UCSD-AML1 (cell line): ENCODE data around the gene AGT.
"Not testable (repeated sequence)": the region's sequence is repeated elsewhere in the genome, so short reads cannot be mapped to it uniquely, and the experiment has no call there.

ENCODE experiments used
- DNase-seq: peaks from one replicate; lab custom pipeline; 2025; ENCODE audit not compliant: unreplicated experiment; lab: John Stamatoyannopoulos, UW

Gene AGT

DNA sequence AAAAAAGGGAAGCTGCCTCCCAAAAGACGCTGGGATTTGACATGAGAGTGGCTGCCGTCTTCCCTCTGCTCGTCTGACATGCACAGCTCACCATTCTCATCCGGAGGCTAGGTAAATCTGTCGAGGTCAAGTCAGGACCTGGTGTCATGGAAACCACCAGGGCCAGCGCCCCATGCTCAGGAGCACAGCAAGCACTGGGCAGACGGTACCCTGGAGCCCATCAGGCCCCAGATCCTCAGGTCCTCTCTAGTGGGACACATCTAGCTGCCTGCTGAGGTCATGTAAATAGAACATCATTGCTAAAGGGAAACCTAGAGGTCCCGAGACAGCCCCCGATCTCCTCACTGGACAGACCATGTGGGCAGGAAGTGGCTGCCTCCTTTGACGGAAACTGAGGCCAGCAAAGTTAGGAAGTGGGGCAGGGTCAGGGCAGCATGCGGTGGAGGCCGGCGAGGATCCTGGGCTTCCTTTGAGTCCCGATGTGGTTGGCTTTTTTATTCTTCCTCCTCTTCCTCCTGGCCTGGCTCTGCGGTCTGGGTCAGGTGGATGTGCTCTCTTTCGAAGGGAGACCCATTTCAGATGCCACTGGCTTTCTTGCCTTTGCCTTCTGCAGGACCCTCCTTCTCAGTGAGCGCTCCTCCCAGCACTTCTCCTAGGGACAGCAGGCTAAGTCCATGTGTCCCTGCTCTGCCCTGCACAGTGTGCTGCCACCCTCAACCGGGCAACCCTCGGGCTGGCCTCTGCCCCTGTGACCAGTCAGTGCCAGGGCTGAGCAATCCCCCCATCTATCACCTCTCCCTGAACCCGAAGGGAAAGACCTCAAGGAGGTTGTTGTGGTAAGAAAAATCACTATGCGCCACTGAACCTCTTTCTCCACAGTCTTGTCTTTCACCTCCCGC, 5.9 kb downstream of the AGT start:
- peak; percentile 74 for DNase-seq

DNA sequence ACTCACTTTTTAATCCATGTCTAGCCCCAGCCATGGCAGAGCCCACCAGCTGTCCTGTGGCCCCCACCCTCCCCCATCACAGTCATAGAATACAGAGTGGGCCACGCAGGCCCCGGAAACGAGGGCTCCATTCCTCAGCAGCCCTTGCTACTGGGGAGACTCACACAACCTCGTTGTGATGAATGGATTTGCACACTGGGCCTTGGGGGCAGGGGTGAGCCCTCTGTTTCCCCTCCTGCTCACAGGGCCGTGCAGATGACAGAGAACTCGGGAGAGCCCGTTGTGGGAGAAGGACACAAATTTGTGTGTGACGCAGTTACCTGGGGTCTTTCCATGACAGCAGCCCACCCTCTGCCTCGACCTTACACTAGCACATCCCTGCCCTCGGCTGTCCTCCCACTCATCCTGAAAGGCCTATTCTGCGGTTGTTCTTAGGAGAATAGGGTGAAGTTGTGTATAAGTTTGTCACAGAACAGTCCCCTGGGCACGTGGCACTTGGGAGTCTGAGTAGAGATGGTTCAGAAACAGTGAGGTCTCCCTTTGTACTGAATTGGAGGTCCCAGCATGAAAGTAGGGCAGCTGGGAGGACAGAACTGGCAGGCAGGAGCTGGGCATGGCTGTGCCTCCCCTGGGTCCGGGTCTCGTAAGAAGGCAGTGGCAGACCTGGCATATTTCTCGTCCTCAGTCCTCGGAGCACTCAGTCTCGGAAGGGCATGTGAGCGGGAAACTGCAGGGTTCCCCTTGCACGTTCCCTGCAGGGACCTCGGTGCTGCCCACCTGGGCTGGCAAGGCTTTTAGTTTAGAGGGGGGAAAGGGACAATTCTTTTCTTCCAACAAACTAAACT, 6.8 kb downstream of the AGT start:
- no peak for DNase-seq

DNA sequence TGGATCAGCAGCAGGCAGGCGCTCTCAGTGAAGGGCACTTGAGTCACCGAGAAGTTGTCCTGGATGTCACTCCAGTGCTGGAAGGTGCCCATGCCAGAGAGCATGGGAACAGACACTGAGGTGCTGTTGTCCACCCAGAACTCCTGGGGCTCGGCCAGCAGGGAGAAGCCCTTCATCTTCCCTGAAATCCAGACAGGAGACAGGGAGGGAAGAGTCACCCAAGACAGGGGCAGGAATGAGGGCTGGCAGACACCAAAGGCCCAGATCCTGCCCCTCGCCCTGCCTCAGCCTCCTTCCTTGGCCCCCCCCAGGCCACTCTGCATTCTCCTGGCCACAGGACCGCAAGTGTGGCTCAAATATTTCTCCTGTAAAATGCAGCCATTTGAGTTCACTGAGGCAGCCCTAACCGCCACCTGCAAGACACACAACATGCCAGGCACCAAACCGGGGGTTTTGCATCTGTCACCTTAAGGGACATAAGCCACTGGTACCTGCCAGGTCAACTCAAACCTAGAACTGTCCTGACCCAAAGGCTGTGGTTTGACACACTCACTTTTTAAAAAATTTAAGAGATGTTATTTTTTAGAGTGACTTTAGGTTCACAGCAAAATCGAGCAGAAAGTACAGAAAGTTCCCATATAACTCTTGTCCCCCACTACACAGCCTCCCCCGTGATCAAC, 7.8 kb downstream of the AGT start:
- DNase-seq = no peak

DNA sequence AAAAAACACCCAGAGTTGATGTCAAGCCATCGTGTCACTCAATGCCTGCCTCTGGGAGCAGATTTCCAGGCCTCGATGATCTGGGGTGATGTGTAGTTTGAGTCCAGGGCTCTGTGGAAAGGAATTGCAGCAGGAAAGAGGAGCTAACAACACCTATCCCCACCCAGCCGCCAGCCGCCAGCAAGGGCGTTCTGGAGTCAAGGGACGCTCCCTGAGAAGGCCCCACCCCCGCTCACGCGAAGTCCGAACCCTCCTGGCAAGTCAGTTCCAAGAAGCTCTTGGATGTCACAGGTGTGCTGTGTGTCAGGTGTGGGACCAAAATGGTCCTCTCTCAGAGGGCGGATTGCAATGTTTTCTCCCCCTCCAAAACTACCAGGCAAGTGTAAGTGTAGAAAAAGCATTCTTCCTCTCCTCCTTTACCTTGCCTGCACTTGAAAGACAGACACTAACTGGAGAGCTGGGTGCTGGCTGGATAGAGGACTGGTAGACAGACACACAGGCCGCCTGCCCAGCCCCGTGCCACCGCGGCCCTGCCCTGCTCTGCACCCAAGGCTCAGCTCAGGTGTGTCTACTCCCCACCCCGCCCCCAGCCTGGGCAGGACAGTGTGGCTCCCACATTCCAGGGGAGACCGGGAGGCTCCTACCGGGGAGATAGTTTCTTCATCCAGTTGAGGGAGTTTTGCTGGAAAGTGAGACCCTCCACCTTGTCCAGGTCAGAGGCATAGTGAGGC, 8.5 kb downstream of the AGT start:
- no peak for DNase-seq

DNA sequence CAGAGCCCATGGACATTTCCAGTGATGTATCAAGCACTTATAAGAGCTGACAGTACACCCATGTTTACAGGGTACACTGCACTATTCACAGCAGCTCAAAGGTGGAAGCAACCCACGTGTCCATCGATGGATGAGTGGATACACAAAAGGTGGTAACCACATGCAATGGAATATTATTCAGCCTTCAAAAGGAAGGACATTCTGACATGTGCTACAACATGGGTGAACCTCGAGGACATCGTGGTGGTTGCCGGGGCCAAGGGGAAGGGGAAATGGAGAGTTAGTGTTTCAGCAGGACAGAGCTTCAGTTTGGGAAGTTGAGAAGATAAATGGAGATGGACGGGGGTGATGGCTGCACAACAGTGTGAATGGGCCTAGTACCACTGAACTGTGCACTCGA, 9.1 kb downstream of the AGT start:
- DNase-seq = no peak

DNA sequence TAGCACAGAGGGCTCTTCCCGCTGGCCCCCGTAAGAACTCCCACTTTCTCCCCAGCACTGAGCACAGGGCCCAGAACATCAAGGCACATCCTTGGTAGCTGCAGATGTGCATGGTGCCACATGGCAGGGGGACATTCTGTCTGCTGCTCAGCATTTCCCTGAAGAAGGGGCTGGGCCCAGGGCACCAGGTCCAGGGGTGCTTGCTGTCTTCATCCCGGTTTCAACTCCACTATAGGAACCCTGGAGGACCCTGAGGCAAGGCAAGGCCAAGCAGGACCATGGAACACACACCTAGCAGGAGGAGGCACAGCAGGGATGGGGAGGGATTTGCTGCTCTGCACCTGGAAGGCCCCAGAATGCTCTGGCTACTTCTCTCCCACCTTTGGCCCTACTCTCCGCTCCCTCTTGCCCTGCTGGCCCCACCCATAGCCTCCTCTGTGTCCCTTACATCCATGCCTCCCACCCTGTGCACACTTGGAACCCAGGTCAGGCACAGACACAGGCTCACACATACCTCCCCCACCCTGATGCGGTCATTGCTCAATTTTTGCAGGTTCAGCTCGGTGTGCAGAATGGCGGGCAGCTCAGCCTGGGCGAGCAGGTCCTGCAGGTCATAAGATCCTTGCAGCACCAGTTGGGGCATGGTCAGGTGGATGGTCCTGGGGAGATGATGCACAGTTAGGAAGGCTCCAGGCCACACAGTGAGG, 10.1 kb downstream of the AGT start:
- DNase-seq = no peak

DNA sequence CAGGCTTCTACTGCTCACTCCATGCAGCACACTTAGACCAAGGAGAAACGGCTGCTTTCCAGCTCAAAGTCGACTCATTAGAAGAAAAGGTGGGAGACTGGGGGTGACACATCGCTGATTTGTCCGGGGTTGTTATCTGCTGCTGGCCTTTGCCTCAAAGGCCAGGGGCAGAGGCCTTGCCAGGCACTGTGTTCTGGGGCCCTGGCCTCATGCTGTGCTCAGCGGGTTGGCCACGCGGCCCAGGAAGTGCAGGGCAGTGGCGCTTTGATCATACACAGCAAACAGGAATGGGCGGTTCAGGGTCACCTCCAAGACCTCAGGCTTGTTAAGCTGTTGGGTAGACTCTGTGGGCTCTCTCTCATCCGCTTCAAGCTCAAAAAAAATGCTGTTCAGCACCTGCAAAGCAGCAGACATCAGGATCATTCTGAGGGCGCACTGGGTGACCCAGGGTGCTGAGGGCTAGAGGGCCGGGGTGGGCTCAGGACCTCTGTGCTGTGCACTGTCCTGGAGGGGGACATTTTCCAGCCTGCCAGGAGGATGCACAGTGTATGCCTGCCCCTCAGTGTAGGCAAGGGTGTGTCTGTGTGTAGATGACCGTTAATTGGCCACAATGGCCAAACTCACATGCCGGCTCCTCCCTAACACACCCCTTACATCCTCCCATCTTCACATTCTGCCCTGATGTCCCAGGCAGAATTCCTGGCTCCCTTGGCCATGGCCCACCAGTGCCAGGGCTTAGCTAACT, 10.8 kb downstream of the AGT start:
- no peak for DNase-seq

DNA sequence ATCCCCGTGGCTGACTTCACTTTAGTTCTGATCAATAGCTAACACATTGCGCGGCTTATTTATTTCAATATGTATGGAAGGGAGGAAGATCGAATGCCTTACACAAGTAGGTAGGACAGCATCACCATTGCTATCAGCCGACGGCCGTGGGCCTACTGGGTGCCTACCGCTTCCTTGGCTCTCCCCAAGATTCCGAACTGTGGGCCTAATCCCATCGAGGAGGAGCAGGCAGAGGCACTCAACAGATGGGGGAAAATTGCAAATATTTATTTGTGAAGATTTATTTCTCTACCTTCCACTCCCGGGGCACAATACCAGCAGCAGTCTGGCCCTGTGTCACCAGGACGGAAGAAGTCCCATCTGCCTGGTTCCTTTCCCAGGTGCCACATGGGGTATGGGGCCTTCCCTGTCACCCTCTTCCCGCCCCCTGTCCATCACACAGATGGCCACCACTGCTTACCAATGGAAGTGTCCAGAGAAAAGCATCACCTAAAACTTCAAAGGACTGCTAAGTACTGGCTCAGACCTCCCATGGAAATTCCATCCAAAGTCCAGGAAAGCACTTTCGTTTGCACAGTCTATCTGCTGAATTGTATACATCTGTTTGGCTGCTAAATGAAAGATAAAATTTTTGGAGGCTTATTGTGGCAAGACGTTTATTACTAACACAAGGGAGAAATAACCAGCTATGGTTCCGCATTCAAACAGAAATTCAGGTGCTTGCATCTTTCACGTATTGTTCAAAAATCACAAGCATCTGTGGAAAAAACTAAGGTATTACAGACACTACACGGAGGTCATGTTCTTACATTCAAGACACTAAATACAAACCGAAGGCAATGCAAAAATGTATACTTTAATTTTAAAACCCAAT, 11.8 kb downstream of the AGT start:
- no peak for DNase-seq

DNA sequence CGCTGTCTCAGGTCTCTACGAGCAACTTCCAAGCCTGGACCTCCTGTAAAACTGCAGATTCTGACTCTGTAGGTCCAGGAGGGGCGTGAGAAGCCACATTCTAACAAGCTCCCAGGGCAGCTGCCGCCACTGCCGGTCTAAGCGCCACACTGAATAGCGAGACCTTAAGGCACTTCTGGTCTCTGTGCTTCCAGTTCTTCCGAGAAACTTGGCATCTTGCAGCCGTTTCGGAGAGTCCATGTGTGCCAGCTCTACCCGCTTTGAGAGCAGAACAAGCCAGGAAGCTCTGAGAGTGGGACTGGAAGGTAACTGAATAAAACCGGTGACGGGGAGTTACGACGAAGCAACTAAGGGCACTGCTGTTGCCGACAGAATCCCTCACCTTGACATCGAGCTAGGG, 12.5 kb downstream of the AGT start:
- DNase-seq = no peak

DNA sequence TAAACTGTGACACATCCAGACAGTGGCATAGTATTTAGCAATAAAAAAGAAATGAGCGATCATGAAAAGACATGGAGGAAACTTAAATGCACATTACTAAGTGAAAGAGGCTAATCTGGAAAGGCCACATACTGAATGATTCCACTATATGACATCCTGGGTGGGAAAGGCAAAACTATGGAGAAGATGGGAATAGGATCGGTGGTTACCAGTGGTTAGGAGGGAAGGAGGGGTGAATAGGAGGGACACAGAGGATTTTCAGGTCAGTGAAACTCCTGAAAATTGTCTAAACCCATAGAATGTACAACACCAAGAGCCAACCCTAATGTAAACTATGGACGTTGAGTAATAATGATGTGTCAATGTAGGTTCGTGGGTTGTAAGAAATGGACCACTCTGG, 13.8 kb downstream of the AGT start:
- DNase-seq = no peak

DNA sequence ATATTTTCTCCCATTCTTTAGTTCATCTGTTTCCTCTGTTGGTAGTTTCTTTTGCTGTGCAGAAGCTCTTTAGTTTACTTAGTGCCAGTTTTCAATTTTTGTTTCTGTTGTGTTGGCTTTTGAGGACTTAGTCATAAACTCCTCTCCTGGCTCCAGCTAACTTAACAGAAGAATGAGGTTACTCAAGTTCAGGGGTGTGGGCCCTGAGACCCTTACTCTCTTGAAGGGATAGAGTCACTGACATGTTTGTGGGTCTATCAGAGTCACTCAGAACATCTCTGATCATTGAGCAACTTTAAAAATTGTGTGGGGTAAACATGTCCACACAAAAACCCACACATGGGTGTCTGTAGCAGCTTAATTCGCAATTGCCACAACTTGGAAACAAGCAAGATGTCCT, 14.2 kb downstream of the AGT start:
- DNase-seq = no peak

DNA sequence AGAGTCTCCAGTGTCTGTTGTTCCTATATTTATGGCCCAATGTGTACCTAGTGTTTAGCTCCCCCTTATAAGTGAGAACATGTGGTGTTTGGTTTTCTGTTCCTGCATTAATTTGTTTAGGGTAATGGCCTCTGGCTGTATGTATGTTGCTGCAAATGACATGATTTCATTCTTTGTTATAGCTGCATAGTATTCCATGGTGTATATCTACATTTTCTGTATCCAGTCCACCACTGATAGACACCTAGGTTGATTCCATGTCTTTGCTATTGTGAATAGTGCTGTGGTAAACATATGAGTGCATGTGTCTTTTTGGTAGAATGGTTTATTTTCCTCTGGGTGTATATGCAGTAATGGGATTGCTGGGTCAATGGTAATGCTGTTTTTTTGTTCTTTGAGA, 15.0 kb downstream of the AGT start:
- DNase-seq = not testable (repeated sequence)

DNA sequence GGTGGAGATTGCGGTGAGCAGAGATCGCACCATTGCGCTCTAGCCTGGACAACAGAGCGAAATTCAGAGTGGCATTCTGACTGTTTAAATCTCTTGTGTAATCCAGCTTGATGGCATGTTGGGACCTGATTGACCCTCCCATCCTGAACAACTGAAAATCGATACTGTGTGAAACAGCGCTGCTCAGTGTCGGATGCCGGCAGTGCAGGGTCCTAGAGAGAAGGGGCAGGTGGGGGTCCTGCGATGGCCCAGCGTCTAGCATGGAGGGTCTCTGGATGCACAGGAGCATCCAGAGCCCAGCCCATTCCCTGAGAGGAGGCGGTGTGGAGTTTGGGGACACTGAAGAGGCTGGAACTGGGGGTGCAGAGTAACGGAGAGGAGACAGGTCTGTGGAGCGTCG, 15.8 kb downstream of the AGT start:
- DNase-seq = no peak

DNA sequence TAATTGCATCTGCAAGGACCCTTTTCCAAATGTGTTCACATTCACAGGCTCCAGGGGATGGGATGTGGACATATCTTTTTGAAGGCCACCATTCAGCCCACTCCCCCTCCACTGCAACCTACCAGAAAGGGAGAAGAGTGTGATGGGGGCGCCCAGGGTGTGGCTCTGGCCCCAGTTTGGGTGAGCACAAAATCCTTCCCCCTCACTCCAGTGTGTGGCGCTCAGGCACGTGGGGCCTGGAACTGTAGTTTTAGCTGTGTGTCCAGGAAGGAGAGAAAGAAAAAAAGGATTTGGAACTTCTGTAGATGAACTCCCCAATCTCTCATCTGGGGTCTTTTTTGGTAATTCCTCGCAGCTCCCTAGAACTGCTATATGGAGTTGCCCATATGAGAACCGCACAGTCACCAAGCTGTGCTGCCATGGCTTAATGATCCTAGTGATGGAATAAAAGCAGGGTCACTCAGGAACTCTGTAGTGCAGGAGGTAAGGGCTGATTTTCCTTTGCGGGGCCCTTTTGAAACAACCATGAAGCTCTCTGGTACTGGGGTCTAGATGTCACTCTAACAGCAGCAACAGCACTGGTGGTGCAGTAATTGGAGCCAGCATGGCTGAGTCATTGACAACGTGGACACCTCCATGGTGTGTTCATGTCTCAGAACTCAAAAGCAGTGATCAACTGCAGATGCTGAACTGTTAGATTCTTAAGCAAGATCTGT, 17.0 kb downstream of the AGT start:
- DNase-seq = no peak

DNA sequence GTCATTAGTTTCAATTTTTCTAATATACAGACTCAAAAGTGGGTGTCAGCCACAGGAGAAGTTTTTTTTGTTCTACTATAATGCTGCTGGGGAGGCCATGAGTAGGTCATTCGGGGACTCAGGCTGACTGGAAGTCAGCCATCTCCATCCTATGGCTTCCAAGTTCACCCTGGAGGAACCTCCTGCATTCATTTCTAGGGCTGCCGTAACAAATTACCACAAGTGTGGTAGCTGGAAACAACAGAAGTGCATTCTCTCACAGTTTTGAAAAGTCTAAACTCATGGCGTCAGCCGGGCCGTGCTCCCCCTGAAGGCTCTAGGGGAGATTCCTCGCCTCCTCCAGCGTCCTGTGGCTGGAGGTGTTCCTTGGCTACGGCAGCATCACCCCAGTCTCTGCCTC, 17.7 kb downstream of the AGT start:
- DNase-seq = no peak

DNA sequence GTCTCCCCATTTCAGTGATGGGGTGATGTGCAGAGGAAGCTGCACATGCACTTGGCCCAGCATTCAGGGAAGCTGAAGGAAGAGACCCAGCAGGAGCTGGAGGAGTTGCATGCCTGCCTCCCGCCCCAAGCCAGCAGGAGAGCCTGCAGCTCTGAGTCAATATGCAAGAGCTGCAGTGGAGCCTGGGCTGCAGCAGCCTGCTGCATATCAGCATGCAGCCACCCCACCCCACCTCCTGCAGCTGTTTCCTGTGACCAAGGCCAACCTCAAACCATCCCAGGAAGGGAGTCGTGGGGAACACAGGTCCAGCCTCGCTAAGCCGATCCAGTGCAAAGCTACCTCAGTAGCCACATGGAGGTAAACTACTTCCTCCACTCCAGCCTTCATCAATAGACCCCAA, 18.9 kb downstream of the AGT start:
- peak; percentile 39 for DNase-seq

DNA sequence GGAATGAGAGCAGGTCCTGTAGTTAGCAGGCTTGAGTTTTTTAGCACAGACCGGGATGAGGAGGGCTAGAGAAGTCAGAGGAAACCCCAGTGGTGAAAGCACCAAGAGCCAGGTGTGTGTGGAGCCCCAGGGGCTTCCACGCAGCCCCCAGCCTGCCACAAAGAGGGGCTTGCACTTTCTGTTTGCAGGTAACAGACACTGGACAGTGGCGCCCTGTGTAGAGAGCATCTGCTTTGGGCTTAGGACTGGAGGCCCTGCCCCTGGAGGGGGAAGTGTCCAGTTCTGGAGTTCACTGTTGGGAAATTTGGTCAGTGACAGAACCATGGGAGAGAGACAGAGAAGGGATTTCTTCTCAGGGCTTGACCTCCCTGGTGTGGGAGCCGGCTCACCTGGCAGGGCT, 19.5 kb downstream of the AGT start:
- DNase-seq = no peak

DNA sequence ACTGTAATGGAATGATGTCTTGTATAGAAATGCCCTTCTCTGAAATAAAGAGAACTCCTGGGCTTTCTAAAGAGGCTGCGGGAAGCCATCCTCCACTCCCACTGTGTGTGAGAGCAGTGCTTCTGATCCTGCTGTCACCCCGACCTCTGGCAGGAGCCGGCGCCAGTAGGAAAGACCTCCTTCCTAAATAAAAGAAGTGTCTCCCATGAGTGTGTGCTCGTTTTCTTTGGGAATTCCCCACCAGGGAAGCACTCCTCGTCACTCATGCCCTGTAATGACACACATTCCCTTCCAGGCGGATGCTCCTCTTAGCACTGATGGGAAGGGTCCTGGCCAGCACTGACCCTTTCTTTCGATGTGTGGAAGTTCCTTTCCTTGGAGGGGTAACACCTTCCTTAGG, 20.1 kb downstream of the AGT start:
- no peak for DNase-seq
